Activated naive CD4-positive, alpha-beta T cell treated with Interleukin-2 at 50 U/mL for 16 hours (primary cell): ENCODE measurements around the gene RALGPS2.
A peak's percentile ranks its signal among the peaks of the same experiment; 100 is the strongest.
"Not testable (repeated sequence)": the region's sequence is repeated elsewhere in the genome, so short reads cannot be mapped to it uniquely, and the experiment has no call there.

Experiments
- DNase-seq: peaks from one replicate; pipeline ENCODE4 v3.0.0-alpha.2; 2020

RALGPS2 gene

DNA sequence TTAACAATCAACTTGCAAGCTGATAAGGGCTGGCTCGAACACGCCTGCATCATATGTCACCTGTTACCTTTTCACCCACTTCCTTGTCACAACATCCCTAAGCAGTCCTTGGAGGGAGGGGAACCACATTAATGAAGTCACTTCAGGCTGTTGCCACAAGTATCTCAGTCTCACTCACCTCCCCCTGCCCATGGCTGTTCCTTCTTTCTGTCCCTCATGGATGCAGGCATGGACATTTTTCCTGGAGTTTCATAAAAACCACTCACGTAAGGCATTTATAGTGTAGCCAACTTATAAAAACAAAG lies 222.6 kb downstream of the RALGPS2 start:
- DNase-seq = no peak

DNA sequence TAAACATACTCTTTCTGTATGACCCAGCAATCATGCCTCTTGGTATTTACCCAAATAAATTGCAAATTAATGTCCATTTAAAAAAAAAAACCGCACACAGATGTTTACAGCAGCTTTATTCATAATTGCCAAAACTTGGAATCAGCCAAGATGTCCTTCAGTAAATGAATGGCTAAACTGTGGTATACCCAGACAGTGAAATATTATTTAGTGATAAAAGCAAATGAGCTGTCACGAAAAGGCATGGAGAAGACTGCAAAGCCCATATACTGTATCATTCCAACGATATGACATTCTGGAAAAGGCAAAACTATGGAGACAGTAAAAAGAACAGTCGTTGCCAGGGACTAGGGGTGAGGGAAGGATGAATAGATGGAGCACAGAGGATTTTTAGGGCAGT lies 223.6 kb downstream of the RALGPS2 start:
- no peak for DNase-seq

DNA sequence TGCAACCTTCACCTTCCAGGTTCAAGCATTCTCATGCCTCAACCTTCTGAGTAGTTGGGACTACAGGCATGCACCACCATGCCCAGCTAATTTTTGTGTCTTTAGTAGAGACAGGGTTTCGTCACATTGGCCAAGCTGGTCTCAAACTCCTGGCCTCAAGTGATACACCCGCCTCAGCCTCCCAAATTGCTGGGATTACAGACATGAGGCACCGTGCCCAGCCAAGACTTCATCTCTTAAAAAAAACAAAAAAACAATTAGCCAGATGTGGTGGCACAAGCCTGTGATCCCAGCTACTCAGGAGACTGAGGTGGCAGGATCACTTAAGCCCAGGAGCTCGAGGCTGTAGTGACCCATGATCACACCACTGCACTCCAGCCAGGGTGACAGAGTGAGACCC lies 224.8 kb downstream of the RALGPS2 start:
- DNase-seq = not testable (repeated sequence)

DNA sequence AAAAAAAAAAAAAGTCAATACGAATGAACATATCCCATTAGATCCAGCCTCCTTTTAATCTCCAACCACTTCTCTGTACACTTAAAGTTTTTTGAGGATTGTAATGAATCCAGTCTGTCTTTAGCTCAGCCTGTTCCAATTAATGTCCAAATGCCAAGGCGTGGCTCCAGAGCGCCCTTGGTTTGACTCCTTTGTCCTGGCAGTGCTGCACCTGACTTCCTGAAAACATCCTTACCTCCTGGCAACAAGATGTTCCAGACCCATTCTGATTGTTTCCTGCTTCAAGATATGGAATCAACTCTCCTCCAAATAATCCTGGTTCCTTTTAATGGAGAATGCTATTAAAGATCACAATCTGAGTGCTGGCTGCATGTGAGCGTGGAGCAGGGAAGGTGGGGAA lies 226.6 kb downstream of the RALGPS2 start:
- no peak for DNase-seq

DNA sequence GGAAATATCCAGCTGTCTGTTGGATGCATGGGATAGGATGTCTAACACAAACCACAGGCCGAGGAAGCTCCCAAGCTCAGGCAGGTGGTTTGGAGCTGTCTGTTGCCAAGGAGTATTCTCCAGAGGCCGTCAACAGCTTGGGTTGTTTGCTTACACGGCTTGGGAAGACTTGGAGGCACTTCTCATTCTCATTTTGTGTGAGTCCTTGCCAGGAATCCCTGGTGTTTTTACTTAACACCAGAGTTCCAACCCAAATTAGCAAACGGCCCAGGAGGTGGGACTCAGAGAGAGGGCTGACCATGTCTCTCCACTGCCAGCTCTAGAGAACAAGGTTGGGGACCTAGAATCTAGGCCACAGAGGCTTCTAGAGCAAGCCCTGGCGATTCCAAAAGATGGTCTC lies 228.0 kb downstream of the RALGPS2 start:
- DNase-seq = no peak

DNA sequence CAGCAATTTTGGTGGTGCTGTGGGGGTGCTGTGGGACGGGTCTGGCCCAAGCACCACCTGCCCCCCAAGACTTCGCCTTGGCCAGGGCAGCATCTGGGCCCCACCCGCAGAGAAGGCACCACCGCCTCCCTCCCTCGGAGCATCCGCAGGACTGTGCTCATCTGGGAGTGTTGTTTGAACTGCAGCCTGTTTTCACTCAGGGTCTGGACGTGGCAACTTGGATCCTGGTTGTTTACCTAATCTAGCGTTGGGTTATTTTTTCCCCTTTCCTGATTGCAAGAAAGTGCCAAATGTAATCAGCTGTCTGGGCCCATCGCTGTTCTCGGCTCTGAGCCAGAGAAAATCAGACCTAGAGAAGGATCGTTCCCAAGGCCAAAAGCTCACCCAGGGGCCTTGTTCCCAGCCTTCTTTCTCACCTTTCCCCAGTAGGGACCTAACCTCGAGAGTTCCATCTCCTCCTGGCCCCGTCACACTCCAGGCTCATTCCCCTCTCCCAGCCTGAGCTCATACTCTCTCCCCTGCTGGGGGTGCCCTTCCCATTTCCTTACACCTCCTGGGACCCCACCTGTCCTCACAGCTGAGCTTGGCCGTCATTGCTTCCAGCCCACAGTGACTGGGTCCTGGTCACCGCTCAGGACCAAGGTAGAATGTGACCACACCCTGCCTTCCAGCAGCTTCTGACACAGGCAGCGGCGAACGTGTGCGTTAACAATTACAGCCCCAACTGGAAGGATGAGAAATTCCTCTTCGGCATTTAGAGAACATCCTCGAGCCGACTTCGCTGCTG lies 228.7 kb downstream of the RALGPS2 start:
- no peak for DNase-seq

DNA sequence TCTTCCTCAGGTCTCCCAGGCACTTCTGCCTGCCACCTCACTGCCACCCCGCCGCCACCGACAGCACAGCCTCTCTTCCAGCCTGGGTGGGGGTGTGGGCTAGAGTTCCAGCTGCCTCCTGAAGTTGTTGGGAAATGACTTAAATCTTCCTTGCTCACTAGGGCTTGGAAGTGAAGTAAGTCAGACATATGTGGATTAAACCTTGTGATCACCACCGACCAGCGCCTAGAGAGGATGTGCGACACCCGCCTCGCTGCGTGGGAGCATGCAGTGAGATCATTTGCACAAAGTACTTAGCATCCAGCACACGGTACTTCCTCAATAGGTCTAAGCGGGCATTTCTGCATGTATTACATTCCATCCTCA lies 229.3 kb downstream of the RALGPS2 start:
- DNase-seq = no peak

DNA sequence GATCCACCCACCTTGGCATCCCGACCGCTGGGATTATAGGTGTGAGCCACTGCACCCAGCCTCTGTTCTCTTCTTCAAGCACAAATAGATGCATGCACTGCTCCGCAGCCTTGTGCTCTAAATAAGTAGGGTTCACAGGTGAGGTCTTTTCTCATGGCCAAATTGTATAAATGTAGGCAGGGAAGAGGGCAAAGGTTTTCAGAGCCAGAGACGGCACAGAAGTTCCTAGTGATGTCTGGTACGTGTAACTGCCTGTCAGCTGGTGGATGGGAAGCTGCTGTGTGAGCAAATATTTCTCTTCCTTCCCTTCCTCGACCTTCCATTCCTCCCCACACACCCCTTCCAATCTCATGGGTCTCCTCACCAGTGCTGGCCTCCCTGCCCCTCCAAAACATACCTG lies 229.9 kb downstream of the RALGPS2 start:
- DNase-seq = no peak

DNA sequence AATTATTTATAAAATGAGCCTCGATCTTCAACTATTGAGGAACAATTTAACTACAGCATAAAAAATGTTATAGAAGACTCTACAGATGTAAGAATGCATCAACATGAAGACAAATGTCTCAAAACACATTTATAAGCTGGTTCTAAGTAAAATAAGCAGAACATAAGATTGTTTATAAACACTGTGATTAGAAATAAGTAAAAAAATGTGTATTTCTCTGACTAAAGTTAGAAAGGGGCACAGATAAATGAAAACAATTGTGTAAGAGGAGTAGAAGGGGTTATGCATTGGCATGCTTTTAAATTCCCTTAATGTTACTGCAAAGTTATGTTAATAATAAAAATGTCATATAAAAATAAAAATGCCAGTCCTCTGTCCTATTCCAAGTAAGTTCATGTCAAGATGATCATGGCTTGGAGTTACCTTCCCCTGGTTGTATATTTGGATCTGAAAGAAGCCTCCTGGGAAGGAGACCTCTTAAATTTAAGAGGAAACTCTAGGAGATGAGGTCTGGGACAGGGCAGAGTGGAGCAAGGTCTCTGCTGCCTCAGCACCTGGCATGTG lies 230.4 kb downstream of the RALGPS2 start:
- DNase-seq = no peak

DNA sequence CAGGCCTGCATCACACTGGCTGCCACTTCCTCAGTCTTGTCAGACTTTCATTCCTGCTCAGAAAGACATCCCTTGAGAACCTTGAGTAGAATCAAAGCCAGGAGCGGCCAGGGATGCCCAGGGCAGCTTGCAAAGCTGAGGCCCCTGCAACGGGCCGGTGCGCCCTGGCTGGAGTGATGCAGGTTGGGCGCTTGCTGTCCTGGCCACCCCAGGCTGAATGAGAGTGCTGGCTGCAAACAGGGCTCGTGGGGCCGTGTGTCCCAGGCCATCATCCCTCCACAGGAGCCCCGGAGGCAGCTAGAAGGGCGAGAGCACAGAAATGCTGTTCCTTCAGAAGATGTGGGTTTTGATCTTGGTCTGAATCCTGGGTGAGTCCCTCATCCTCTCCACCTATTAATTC lies 233.4 kb downstream of the RALGPS2 start:
- DNase-seq = no peak

DNA sequence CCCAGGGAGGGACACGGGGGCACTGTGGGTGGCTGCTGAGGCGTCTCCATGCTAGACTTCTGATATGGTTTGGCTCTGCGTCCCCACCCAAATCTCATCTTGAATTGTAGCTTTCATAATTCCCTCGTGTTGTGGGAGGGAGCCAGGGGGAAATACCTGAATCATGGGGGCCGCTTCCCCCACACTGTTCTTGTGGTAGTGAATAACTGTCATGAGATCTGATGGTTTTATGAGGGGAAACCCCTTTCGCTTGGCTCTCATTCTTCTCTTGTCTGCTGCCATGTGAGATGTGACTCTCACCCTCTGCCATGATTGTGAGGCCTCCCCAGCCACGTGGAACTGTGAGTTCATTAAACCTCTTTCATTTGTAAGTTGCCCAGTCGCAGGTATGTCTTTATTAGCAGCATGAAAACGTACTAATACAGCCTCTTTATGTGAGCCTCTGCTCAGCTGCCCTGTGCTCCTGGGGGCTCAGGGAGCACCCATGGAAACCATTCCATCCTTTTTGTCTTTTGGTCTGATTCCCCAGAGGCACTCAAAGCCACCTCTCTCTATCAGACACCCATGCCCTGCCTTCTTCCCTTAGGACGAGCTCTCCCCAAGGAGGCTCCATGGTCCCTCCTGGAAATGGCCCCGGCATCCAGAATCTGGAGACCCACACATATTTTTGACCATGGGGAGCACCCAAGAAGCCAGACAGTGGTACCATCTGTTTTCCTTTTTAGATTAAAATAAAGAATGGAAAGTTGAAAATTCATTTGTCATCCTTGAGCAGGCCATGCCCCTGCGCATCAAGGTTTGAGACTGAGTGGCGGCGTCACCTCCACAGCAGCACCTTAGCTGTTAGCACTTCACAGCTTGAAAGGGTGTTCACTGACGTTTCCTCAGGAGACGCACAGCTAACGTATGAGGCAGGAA lies 234.8 kb downstream of the RALGPS2 start:
- peak; percentile 11 for DNase-seq

DNA sequence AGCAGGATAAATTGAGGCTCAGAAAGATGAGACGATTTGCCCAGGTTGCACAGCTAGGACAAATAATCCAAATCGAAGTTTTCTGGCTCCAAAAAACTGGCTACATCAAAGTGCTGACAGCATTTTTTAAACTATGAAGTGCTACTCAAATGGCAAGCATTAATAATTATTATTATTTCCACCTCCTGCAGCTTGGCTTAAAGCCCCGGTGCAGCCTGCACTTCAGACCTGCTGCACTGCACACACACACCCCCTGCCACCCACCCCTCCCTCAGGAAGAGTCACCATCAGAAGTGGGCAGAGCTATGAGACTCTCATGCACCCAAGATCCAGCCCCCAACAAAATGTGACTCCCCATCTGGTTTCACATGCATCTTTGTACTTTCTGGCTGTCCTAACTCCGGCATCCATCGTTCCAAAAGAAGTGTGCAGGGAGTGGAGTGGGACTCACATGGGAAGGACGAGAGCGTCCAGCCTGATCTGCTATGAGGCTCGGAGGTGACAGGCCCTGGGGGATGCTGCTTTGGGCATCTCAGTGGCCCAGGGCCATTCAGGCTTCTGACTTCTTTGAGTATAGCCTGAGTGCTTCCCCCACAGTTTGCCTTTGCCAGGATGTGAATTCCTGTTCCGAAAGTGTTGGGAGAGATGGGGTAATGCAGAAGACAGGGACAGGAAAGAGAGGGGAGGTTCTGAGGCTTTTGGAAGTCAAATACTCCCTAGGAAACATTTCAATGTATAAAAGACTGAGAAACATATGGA lies 235.6 kb downstream of the RALGPS2 start:
- DNase-seq = no peak

DNA sequence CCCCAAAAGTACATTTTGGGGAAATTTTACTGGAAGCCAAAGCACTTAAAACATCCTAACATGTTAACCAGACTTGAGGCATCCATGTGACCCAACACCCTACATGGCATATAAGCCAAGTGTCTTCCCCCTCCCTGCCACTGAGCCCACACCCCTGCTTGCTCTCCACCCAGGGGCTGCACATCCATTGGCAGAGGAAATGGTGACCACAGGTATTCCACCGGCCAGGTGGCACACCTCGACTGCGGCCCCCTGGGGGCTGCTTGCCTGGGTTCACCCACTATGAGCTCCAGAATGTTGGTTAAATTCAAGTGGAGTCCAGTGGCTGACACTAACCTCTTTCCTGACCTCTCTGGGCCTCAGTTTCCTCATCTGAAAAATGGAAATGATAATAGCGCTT lies 236.3 kb downstream of the RALGPS2 start:
- DNase-seq = no peak

DNA sequence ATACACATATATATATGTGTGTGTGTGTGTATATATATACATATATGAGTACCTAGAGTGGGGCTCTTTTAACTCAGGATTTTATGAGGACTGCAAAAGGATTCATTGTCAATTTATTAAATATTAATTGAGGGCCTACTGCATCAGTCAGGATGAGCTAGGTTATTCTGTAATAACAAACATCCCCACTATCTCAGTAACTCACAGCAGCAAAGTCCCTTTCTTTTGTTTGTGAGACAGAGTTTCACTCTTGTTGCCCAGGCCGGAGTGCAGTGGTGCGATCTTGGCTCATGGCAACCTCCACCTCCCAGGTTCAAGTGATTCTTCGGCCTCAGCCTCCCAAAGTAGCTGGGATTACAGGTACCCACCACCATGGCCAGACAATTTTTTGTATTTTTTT lies 236.8 kb downstream of the RALGPS2 start:
- no peak for DNase-seq

DNA sequence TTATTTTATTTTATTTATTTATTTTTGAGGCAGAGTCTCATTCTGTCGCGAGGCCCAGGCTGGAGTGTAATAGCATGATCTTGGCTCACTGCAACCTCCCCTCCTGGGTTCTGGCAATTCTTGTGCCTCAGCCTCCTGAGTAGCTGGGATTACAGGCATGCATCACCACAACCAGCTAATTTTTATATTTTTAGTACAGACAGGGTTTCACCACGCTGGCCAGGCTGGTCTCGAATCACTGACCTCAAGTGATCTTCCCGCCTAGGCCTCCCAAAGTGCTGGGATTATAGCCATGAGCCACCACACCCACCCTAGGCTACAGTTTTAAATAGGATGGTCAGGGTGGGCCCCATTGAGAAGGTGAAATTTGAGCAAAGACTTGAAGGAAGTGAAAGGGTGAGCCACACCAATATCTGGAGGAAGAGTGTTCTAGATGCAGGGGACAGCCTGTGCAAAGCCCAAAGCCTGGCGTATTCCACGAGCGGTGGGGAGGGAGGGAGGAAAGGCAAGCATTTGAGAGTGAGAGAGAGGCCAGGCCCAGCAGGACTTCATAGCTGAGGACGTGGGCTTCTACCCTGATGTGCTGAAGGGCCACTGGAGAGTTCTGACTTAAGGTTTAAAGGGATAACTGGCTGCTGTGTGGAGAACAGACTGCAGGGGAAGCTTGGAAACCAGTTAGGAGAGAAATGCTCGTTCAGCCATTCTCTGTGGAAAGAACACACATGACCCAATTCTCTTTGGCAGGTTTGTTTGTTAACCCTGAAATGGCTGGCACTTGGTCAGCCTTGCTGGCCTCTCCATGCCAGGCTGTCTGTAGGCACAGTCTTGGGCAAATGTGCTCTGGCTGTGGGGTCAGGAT lies 238.0 kb downstream of the RALGPS2 start:
- no peak for DNase-seq

DNA sequence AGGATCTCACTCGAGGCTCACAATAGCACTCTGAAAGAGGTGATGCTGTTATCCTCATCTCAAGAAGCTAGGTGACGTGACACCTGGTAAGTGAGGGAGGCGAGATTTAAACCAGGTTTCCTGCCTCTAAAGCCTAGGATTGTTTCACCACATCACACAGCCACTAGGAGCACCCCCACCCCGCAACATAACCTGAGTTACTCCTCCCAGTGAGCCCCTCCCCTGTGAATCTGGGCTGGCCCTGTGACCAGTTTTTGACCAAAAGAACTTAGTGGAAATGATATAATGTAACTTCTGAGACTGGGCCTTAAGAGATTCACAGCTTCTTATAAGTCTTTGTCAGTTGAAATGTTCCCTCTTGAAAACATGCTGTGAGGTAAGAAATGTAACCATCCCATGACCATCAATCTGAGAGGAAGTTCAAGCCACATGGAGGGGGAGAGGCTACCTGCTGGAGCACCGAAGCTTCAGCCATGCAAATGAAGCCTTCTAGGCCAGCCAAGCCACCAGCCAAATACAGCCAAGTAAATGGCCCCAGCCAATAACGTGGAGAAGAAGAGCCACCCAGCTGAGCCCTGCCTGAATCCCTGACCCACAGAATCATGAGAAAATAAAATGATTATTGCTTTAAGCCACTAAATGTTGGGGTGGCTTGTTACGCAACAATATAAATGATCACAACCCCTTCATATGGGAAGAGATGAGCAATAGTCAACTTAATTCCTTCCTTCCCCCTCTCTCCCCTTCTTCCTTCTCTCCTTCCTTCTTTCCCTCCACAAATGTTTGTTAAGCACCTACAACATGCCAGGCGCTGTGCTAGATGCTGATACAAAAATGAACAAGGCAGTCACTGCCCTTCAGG lies 239.7 kb downstream of the RALGPS2 start:
- no peak for DNase-seq

DNA sequence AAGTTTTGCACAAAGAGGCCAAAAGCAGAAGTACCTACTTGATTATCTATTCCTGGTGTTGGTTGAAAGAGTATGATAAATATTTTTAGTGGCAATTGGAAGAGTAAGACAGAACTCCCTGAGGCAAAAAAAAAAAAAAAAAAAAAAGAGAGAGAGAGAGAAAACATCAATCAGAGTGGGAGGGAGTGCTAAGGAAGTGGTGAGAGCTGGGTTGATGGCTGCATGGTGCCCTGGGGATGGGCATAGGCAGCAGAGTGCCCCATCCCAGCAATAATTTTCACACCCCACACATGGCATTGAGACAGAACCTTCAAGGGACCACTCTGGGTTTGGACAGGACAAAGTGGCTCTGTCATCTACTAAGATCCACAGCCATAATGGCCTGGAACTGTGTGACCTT lies 241.3 kb downstream of the RALGPS2 start:
- no peak for DNase-seq

DNA sequence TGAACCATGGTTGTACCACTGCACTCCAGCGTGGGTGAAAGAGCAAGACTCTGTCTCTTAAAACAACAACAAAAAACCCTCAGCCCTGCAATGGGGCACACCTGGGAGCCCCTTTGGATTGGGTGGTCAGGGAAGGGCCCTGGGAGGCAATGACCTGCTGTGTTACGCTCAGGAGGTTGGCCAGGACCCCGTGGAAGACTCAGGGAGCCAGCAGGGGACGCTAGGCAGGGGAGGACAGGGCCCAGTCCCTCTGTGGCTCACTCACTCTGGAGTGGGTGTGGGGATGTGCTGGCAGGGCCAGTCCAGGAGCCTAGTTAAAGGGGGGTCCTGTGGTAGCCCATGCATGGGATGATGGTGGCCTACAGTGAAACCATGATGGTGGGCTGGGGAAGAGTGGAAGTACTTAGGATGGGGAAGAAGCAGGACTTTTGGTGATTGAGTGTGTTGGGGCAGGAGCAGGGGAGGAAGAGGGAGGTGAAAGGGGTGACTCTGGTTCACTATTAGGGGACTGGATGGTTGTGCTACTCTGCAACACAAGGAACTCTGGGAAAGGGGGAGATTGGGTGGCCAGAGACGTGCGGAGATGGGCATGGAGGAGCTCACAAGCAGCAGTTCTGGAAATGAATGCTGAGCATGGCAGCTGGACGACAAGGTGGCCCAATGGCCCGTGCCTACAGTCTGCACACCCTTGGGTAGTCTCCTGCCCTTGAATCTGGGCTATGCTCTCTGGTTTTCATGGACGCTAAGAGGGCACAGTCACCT lies 244.4 kb downstream of the RALGPS2 start:
- DNase-seq = no peak

DNA sequence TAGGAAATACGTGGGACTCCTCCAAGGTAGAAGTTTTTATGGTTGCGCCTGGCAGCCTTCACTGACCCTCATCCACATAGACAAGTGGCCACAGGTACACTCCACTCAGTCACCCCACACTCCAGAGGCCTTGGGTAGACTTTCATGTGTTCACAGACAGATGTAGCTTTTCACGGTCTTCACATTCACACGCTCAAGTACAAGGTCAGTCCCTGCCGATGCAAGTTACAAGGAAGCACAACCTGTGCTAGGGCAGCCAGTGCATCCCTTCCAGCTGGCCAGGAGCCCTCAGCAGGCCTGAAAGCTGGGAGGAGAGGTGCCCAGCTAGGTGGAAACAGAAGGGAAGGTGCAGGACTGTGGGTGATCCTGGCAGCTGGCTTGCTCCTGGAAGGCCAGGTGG lies 245.1 kb downstream of the RALGPS2 start:
- no peak for DNase-seq
